Ishikawa (cell line): ENCODE measurements around the gene GPR137B.

Experiments used
- CEBPB ChIP-seq: IDR thresholded peaks from 2 replicates; pipeline ENCODE4 v1.6.1; 2012
- CREB1 ChIP-seq: IDR thresholded peaks from 2 replicates; pipeline ENCODE4 v1.6.1; 2012; ENCODE audit warnings: low read depth
- EGR1 ChIP-seq: IDR thresholded peaks from 2 replicates; pipeline ENCODE4 v1.6.1; 2012
- EP300 ChIP-seq: IDR thresholded peaks from 2 replicates; pipeline ENCODE4 v1.6.1; 2012; ENCODE audit warnings: borderline replicate concordance
- FOXM1 ChIP-seq: IDR thresholded peaks from 2 replicates; pipeline ENCODE4 v1.6.1; 2012; ENCODE audit warnings: low read depth, borderline replicate concordance
- NFIC ChIP-seq: IDR thresholded peaks from 2 replicates; pipeline ENCODE4 v1.6.1; 2012
- RAD21 ChIP-seq: IDR thresholded peaks from 2 replicates; pipeline ENCODE4 v1.6.1; 2012; ENCODE audit warnings: low read depth
- TAF1 ChIP-seq: IDR thresholded peaks from 2 replicates; pipeline ENCODE4 v1.6.1; 2012; ENCODE audit warnings: low read depth, mild to moderate bottlenecking
- TCF12 ChIP-seq: IDR thresholded peaks from 2 replicates; pipeline ENCODE4 v1.6.1; 2012; ENCODE audit warnings: low read depth
- TEAD4 ChIP-seq: IDR thresholded peaks from 2 replicates; pipeline ENCODE4 v1.6.1; 2012
- USF1 ChIP-seq: IDR thresholded peaks from 2 replicates; pipeline ENCODE4 v1.6.1; 2012
- YY1 ChIP-seq: IDR thresholded peaks from 2 replicates; pipeline ENCODE4 v1.6.1; 2012; ENCODE audit warnings: low read depth
- ZBTB7A ChIP-seq: IDR thresholded peaks from 2 replicates; pipeline ENCODE4 v1.6.1; 2012; ENCODE audit warnings: low read depth
- TF ChIP-seq, protein P1 (sequence below): IDR thresholded peaks from 2 replicates; pipeline ENCODE4 v1.6.1; 2012; ENCODE audit warnings: low read depth, mild to moderate bottlenecking
- TF ChIP-seq, protein P2 (sequence below): IDR thresholded peaks from 2 replicates; pipeline ENCODE4 v1.6.1; 2012

Gene GPR137B

GRCh38 chr1:236111527-236112331 is 30.6 kb upstream of the GPR137B start:
- TF ChIP-seq EP300 = no peak
- TF ChIP-seq CEBPB = no peak
- no peak for TF ChIP-seq EGR1
- TF ChIP-seq TCF12 = no peak
- TF ChIP-seq, protein P1, sequence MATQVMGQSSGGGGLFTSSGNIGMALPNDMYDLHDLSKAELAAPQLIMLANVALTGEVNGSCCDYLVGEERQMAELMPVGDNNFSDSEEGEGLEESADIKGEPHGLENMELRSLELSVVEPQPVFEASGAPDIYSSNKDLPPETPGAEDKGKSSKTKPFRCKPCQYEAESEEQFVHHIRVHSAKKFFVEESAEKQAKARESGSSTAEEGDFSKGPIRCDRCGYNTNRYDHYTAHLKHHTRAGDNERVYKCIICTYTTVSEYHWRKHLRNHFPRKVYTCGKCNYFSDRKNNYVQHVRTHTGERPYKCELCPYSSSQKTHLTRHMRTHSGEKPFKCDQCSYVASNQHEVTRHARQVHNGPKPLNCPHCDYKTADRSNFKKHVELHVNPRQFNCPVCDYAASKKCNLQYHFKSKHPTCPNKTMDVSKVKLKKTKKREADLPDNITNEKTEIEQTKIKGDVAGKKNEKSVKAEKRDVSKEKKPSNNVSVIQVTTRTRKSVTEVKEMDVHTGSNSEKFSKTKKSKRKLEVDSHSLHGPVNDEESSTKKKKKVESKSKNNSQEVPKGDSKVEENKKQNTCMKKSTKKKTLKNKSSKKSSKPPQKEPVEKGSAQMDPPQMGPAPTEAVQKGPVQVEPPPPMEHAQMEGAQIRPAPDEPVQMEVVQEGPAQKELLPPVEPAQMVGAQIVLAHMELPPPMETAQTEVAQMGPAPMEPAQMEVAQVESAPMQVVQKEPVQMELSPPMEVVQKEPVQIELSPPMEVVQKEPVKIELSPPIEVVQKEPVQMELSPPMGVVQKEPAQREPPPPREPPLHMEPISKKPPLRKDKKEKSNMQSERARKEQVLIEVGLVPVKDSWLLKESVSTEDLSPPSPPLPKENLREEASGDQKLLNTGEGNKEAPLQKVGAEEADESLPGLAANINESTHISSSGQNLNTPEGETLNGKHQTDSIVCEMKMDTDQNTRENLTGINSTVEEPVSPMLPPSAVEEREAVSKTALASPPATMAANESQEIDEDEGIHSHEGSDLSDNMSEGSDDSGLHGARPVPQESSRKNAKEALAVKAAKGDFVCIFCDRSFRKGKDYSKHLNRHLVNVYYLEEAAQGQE = no peak
- TF ChIP-seq TAF1 = no peak
- no peak for TF ChIP-seq FOXM1
- TF ChIP-seq, protein P2, sequence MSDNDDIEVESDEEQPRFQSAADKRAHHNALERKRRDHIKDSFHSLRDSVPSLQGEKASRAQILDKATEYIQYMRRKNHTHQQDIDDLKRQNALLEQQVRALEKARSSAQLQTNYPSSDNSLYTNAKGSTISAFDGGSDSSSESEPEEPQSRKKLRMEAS = no peak
- TF ChIP-seq YY1 = no peak
- TF ChIP-seq RAD21 = no peak

- TF ChIP-seq EP300 (no peak), CEBPB (no peak), RAD21 (no peak), ZBTB7A (no peak), USF1 (no peak), FOXM1 (no peak), CREB1 (no peak), YY1 (no peak), NFIC (no peak), TAF1 (no peak)
- TF ChIP-seq, protein P1 = no peak
- TF ChIP-seq, protein P2 = no peak
These were observed 30.1 kb upstream of the GPR137B start for GRCh38 chr1:236112332-236112627.

GRCh38 chr1:236113324-236114032 is 28.9 kb upstream of the GPR137B start:
- no peak for TF ChIP-seq RAD21
- no peak for TF ChIP-seq USF1
- no peak for TF ChIP-seq TEAD4
- no peak for TF ChIP-seq ZBTB7A
- no peak for TF ChIP-seq TCF12
- TF ChIP-seq YY1 = no peak
- TF ChIP-seq CEBPB = no peak
- TF ChIP-seq EGR1 = no peak
- no peak for TF ChIP-seq CREB1
- TF ChIP-seq, protein P1 = no peak
- no peak for TF ChIP-seq TAF1
- no peak for TF ChIP-seq EP300
- no peak for TF ChIP-seq NFIC
- no peak for TF ChIP-seq FOXM1
- TF ChIP-seq, protein P2 = no peak
